Activated T-helper 1 cell treated with anti-CD3 and anti-CD28 coated beads, Interleukin-12 subunit alpha, Interleukin-12 subunit beta, Interleukin-2, Interleukin-4 antibody, amounts not matched to agents 30 ng/mL and 10 ng/mL and 1 ng/mL, durations not matched to agents 14 hours and 24 hours and 36 hours (primary cell): Measurements from ENCODE around the gene FTSJ1. TPM values are rescaled to one million over a fixed set of nuclear protein-coding genes. Genes with fewer than 3 reads are reported as not detected.
"Not testable (repeated sequence)": the region's sequence is repeated elsewhere in the genome, so short reads cannot be mapped to it uniquely, and the experiment has no call there.

ENCODE experiments used
- DNase-seq: peaks from one replicate; pipeline ENCODE4 v3.0.0; 2021; ENCODE audit warnings: low spot score
- H3K27ac Mint-ChIP-seq: one replicate; pipeline ENCODE4 v1.8.0; 2021; ENCODE audit warnings: mild to moderate bottlenecking, mixed read lengths
- H3K27me3 Mint-ChIP-seq: one replicate; pipeline ENCODE4 v1.8.0; 2022; ENCODE audit warnings: mild to moderate bottlenecking, moderate library complexity, mixed read lengths; ENCODE audit not compliant: insufficient read depth
- H3K36me3 Mint-ChIP-seq: one replicate; pipeline ENCODE4 v1.8.0; 2021; ENCODE audit warnings: low read depth, mixed read lengths
- H3K4me1 Mint-ChIP-seq: one replicate; pipeline ENCODE4 v1.8.0; 2021; ENCODE audit warnings: low read depth, mixed read lengths
- H3K4me3 Mint-ChIP-seq: one replicate; pipeline ENCODE4 v1.8.0; 2021; ENCODE audit warnings: mild to moderate bottlenecking, moderate library complexity, mixed read lengths
- H3K9me3 Mint-ChIP-seq: one replicate; pipeline ENCODE4 v1.8.0; 2021; ENCODE audit warnings: mixed read lengths
- intact Hi-C: fragments of 100-400 bp; cut with micrococcal nuclease; formaldehyde crosslinking; loops from one replicate; pipeline ENCODE4 v1.15.1; 2024
- total RNA-seq: library from RNA; stranded (reverse); gene quantifications from 2 replicates; pipeline ENCODE4 v1.2.3, GENCODE V29; 2022

Gene FTSJ1
- total RNA-seq, 1 donor from 2014 or later = 96.2 TPM

DNA sequence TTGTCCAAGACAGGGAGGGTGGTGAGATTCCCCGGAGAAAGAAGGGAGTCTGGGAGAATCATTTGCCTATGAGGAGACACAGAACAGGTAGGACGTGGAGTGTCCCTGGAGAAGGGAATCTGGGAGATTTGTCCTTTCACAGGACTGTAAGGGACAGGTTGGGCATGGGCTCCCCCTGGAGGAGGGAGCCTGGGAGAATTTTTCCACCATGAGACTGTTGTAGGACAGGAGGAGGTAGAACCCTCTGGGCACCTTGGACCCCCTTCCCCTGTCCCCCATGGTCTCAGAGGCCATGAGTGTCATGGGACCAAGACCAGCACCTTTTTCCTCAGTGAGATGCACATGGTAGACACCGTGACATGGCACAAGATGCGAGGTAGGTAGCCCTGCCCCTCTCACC lies 35.6 kb downstream of the FTSJ1 start:
- no peaks in the 10 kb centered on the region for H3K9me3 Mint-ChIP-seq
- H3K27ac Mint-ChIP-seq = no peak overlapping the region
- H3K4me1 Mint-ChIP-seq = peaks cover 21% of the 10 kb centered on the region

DNA sequence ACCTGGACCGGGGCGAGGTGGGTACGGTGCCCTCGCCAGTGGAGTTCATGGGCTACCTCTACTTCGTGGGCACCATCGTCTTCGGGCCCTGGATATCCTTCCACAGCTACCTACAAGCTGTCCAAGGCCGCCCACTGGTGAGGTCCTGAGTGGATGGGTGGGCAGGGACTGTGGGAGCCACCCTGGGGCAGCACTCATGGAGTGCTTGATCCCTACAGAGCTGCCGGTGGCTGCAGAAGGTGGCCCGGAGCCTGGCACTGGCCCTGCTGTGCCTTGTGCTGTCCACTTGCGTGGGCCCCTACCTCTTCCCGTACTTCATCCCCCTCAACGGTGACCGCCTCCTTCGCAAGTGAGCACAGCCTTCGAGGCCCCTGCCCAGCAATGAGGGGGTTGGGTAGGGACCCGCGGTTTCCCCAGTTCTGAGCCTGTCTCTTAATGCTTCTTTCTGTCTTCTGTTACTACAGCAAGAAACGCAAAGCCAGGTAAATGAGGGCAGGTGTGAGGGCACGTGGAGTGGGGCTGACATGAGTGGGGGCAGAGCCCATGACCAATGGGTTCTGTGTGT lies 36.5 kb downstream of the FTSJ1 start:
- Mint-ChIP-seq H3K27ac (no peak overlapping the region), H3K36me3 (peaks cover 13% of the 10 kb centered on the region), H3K4me3 (no peak overlapping the region), H3K4me1 (peaks cover 21% of the 10 kb centered on the region), H3K9me3 (no peaks in the 10 kb centered on the region), H3K27me3 (no peaks in the 10 kb centered on the region)
- no peak for DNase-seq
- intact Hi-C loops = no loop called here

More for the DNA sequence above, 35.6 kb downstream of the FTSJ1 start:
- no peak for DNase-seq
- intact Hi-C loops = no loop called here
- Mint-ChIP-seq H3K27me3 (no peaks in the 10 kb centered on the region), H3K4me3 (no peak overlapping the region), H3K36me3 (peaks cover 12% of the 10 kb centered on the region)

DNA sequence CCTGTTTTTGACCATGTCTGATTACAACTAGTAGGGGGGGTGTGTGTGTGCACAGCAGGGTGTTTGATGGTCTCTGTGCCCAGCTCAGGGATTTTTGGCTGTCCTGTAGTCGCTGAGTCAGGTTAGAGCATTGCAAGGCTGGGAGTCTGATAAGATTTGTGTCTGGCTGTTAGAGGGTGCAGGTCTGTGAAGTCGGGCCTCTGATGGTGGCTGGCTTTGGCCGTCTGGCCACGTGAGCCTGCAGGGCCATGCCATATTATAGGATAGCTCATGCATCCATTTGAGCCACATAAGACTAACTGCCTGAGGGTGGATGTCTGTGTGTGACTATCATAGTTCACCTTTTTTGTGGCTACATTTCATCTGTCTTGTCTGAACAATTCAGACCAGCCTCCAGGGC lies 37.7 kb downstream of the FTSJ1 start:
- Mint-ChIP-seq H3K4me3 (no peak overlapping the region), H3K4me1 (peaks cover 21% of the 10 kb centered on the region), H3K27ac (no peak overlapping the region), H3K9me3 (no peaks in the 10 kb centered on the region), H3K27me3 (no peaks in the 10 kb centered on the region), H3K36me3 (peaks cover 13% of the 10 kb centered on the region)
- intact Hi-C loops = no loop called here
- DNase-seq = no peak

- H3K36me3 Mint-ChIP-seq = peaks cover 14% of the 10 kb centered on the region
- H3K4me3 Mint-ChIP-seq = no peak overlapping the region
- DNase-seq = no peak
- H3K27ac Mint-ChIP-seq = no peak overlapping the region
- intact Hi-C loops = no loop called here
- no peaks in the 10 kb centered on the region for H3K9me3 Mint-ChIP-seq
- no peaks in the 10 kb centered on the region for H3K27me3 Mint-ChIP-seq
- peaks cover 22% of the 10 kb centered on the region for H3K4me1 Mint-ChIP-seq
These were observed 38.3 kb downstream of the FTSJ1 start for GRCh38 chrX:48514126-48514806.

DNA sequence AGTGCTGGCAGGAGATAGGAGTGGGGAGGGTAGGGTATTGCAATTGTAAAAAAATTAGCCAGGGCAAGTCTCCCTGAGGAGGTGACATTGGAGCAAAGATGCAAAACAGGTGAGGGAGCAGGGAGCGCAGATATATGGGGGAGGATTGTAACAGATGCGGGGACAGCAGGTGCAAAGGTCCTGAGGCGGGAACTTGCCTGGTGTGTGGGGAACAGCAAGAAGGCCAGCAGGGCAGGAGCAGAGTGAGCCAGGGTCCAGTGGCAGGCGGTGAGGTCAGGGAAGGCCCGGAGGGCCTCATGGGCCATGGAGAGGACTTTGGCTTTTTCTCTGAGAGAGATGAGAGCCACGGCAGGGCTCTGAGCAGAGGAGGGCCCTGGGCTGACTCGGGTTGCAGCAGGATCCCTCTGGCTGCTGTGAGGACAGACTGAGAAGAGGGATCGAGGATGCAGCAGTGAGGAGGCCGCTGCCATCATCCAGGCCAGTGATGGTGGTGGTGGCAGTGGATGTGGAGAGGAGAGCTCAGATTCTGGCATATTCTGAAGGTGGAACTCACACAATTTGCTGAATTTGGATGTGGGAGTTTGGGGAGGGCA lies 39.0 kb downstream of the FTSJ1 start:
- H3K27ac Mint-ChIP-seq = no peak overlapping the region
- no peak overlapping the region for H3K4me3 Mint-ChIP-seq
- no peak for DNase-seq
- no peaks in the 10 kb centered on the region for H3K9me3 Mint-ChIP-seq
- H3K27me3 Mint-ChIP-seq = no peaks in the 10 kb centered on the region
- peaks cover 19% of the 10 kb centered on the region for H3K4me1 Mint-ChIP-seq
- intact Hi-C loops = no loop called here
- peaks cover 14% of the 10 kb centered on the region for H3K36me3 Mint-ChIP-seq

GRCh38 chrX:48515842-48516241 lies 39.8 kb downstream of the FTSJ1 start:
- no peak overlapping the region for H3K27ac Mint-ChIP-seq
- H3K9me3 Mint-ChIP-seq = no peaks in the 10 kb centered on the region
- intact Hi-C loops = no loop called here
- H3K36me3 Mint-ChIP-seq = peaks cover 14% of the 10 kb centered on the region
- DNase-seq = no peak
- peaks cover 19% of the 10 kb centered on the region for H3K4me1 Mint-ChIP-seq
- no peaks in the 10 kb centered on the region for H3K27me3 Mint-ChIP-seq
- no peak overlapping the region for H3K4me3 Mint-ChIP-seq

- Mint-ChIP-seq H3K4me3 (no peak overlapping the region), H3K36me3 (peaks cover 12% of the 10 kb centered on the region), H3K9me3 (no peaks in the 10 kb centered on the region), H3K27ac (no peak overlapping the region), H3K27me3 (no peaks in the 10 kb centered on the region), H3K4me1 (peaks cover 19% of the 10 kb centered on the region)
- intact Hi-C loops = no loop called here
- no peak for DNase-seq
These were observed 40.3 kb downstream of the FTSJ1 start for GRCh38 chrX:48516285-48516684.

GRCh38 chrX:48516987-48517386 lies 41.0 kb downstream of the FTSJ1 start:
- H3K36me3 Mint-ChIP-seq = peaks cover 12% of the 10 kb centered on the region
- no peak overlapping the region for H3K4me3 Mint-ChIP-seq
- intact Hi-C loops = no loop called here
- peaks cover 18% of the 10 kb centered on the region for H3K4me1 Mint-ChIP-seq
- DNase-seq = no peak
- H3K9me3 Mint-ChIP-seq = no peaks in the 10 kb centered on the region
- no peak overlapping the region for H3K27ac Mint-ChIP-seq
- H3K27me3 Mint-ChIP-seq = no peaks in the 10 kb centered on the region

DNA sequence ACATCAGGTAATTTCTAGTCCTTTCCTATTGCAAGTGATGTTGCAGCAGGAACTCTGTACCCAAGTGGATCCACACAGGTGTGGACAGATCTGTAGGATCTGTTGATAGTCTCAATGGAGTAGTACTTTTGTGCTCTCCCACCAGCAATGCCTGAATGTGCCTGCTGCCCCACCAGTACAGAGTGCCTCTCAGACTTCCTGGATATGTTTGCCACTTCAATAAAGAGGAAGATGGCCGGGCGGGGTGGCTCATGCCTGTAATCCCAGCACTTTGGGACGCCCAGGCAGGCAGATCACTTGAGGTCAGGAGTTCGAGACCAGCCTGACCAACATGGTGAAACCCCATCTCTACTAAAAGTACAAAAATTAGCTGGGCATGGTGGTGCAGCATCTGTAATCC lies 43.5 kb downstream of the FTSJ1 start:
- H3K27me3 Mint-ChIP-seq, DNase-seq, intact Hi-C loops, H3K4me3 Mint-ChIP-seq, H3K9me3 Mint-ChIP-seq: not testable (repeated sequence)
- Mint-ChIP-seq H3K4me1 (peaks cover 22% of the 10 kb centered on the region), H3K36me3 (peaks cover 16% of the 10 kb centered on the region), H3K27ac (peak overlapping the region; percentile 44)

- H3K36me3 Mint-ChIP-seq = peaks cover 17% of the 10 kb centered on the region
- no peaks in the 10 kb centered on the region for H3K9me3 Mint-ChIP-seq
- peak overlapping the region; percentile 98 for H3K27ac Mint-ChIP-seq
- no peaks in the 10 kb centered on the region for H3K27me3 Mint-ChIP-seq
- DNase-seq = no peak
- peaks cover 29% of the 10 kb centered on the region for H3K4me1 Mint-ChIP-seq
- peak overlapping the region; percentile 95 for H3K4me3 Mint-ChIP-seq
- intact Hi-C loops = loop anchor here (5.0 to 10.0 kb wide), 5 partner anchors 154 to 863 kb away; partner anchors contain the start of genes PIM2, SUV39H1, UXT and ZNF81
These were observed 44.5 kb downstream of the FTSJ1 start for GRCh38 chrX:48520455-48520854.

- intact Hi-C loops = loop anchor here (1.0 to 10.0 kb wide), 10 partner anchors 13 to 864 kb away; partner anchors contain the start of genes FTSJ1, HDAC6, PIM2 and PORCN
- H3K9me3 Mint-ChIP-seq = no peaks in the 10 kb centered on the region
- peaks cover 29% of the 10 kb centered on the region for H3K4me1 Mint-ChIP-seq
- peaks cover 17% of the 10 kb centered on the region for H3K36me3 Mint-ChIP-seq
- DNase-seq = no peak
- H3K4me3 Mint-ChIP-seq = peak overlapping the region; percentile 95
- H3K27me3 Mint-ChIP-seq = no peaks in the 10 kb centered on the region
- H3K27ac Mint-ChIP-seq = peak overlapping the region; percentile 98
These were observed 45.0 kb downstream of the FTSJ1 start for GRCh38 chrX:48520976-48521352.

DNA sequence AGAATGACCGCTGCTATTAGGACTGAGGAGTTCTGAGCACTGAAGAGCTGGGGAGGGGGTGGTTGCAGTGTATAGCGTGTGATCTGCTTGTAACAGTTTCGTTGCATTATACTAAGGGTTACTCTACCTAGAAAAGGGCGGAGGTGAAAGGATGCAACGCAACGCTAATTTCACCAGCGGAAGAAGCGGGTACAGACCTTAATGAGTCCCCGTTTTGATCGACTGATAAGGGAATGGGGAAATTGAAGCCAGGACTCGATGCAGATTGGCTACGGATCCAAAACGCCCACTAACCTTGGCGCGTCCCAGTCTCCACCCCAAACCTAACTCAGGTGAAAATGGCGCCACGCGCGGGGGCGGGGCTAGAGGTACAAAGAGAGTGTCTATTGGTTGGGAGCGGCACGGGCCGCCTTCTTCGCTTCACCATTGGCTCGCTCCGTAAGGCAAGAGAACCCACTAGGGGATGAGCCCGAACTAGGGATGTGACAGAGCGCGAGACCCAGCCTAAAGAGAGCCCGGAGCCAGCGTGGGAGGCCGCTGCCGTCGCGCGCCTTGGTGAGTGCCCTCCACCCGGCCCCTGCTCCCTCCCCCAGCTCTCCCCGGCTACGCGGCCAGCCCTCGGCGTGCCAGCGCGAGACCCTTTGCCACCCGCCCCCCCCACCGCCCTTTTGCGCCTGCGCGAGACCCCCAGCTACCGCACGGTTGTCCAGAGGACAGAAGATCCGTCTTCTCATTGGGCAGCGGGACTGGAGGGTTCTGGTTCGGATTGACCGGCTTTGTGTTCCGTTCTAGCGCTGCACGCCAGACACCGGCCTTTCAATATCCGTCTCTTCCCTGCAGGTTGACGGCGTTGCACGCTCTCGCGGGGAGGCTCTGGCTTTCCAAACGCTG lies 45.6 kb downstream of the FTSJ1 start, which contains the start of gene EBP:
EBP (plus strand) TSS at position 456 of the 891 bp plus-strand sequence. CDS start 1,964 bp downstream, outside the sequence.
- Mint-ChIP-seq H3K4me1 (peaks cover 34% of the 10 kb centered on the region), H3K4me3 (peak within 1 kb of the TSS; percentile 95), H3K27ac (peak within 1 kb of the TSS; percentile 98), H3K36me3 (peaks cover 14% of the 10 kb centered on the region), H3K27me3 (no peaks in the 10 kb centered on the region), H3K9me3 (no peaks in the 10 kb centered on the region)
- DNase-seq = peak; percentile 92
- intact Hi-C loops = loop anchor here (1.0 to 10.0 kb wide), 10 partner anchors 13 to 864 kb away; partner anchors contain the start of genes FTSJ1, HDAC6, PIM2 and PORCN
